Measurements from ENCODE around the gene DENND6B. TPM values are rescaled to one million over a fixed set of nuclear protein-coding genes. Genes with fewer than 3 reads are reported as not detected.

The DENND6B gene
- total and polyA plus RNA-seq, 2 of the 13 experiments (the other 11 are each of a cell fraction or from before 2014, with no cell fraction given), result 0.95 to 3.8 TPM

GRCh38 chr22:50296658-50297490 lies 29.9 kb downstream of the DENND6B start (continued):
- 0 out of 2 replicates have a peak, but pooled peaks have one; percentile 22 for TF ChIP-seq DPF2 (CRISPR knock-in tag; IDR thresholded peaks at IDR 0.05; ENCODE audit: borderline replicate concordance, low read depth)
- no peak for TF ChIP-seq HCFC1 (IDR thresholded peaks at IDR 0.05; ENCODE audit: low read depth, low read length)
- TF ChIP-seq ZNF740 (CRISPR knock-in tag; IDR thresholded peaks at IDR 0.05), result no peak
- TF ChIP-seq TOE1 (CRISPR knock-in tag; IDR thresholded peaks at IDR 0.05), result no peak
- no peak for TF ChIP-seq ZKSCAN1 (IDR thresholded peaks at IDR 0.05; ENCODE audit: low read length)
- no peak for TF ChIP-seq ADNP (CRISPR knock-in tag; IDR thresholded peaks at IDR 0.05)
- 0 out of 2 replicates have a peak, but pooled peaks have one; percentile 20 for TF ChIP-seq ZMYM4 (CRISPR knock-in tag; IDR thresholded peaks at IDR 0.05)
- no peak for TF ChIP-seq CERS6 (CRISPR knock-in tag; IDR thresholded peaks at IDR 0.05)
- no peak for TF ChIP-seq DZIP1 (CRISPR knock-in tag; IDR thresholded peaks at IDR 0.05)
- TF ChIP-seq HNRNPL (IDR thresholded peaks at IDR 0.05; ENCODE audit: low read depth, low read length), result peak; percentile 84
- no peak for TF ChIP-seq ZNF253 (CRISPR knock-in tag; IDR thresholded peaks at IDR 0.05; ENCODE audit: borderline replicate concordance)
- TF ChIP-seq ZNF329 (CRISPR knock-in tag; IDR thresholded peaks at IDR 0.05; ENCODE audit: low read depth), result peak; percentile 43; the same call in 1 of the 2 replicates
- TF ChIP-seq DRAP1 (CRISPR knock-in tag; IDR thresholded peaks at IDR 0.05), result no peak
- no peak for TF ChIP-seq NFIB (CRISPR knock-in tag; IDR thresholded peaks at IDR 0.05; ENCODE audit: borderline replicate concordance)
- TF ChIP-seq MXI1 (IDR thresholded peaks at IDR 0.05; ENCODE audit: borderline replicate concordance, low read depth, low read length), result no peak
- no peak for TF ChIP-seq SUZ12 (IDR thresholded peaks at IDR 0.05; ENCODE audit: low read depth, low read length)
- TF ChIP-seq SIX1 (CRISPR knock-in tag; IDR thresholded peaks at IDR 0.05; ENCODE audit: borderline replicate concordance), result no peak
- TF ChIP-seq STAT6 (CRISPR knock-in tag; IDR thresholded peaks at IDR 0.05; ENCODE audit: borderline replicate concordance), result no peak
- no peak for TF ChIP-seq FOXK2 (IDR thresholded peaks at IDR 0.05)
- no peak for TF ChIP-seq MIER3 (CRISPR knock-in tag; IDR thresholded peaks at IDR 0.05; ENCODE audit: borderline replicate concordance)
- TF ChIP-seq HIVEP1 (CRISPR knock-in tag; IDR thresholded peaks at IDR 0.05), result no peak
- TF ChIP-seq ZFP37 (CRISPR knock-in tag; IDR thresholded peaks at IDR 0.05; ENCODE audit: borderline replicate concordance), result no peak
- no peak for TF ChIP-seq PAF1 (CRISPR knock-in tag; IDR thresholded peaks at IDR 0.05)
- no peak; the same call in 1 of the 2 replicates for TF ChIP-seq PAX8 (CRISPR knock-in tag; IDR thresholded peaks at IDR 0.05; ENCODE audit: borderline replicate concordance)

Data from HepG2 (cell line).